Measurements from ENCODE around the gene PPM1M.

GRCh38 chr3:52227117-52227516 lies 18.4 kb upstream of the PPM1M start:
- no peak for TF ChIP-seq CTCF (IDR thresholded peaks at IDR 0.05)
- no peak for TF ChIP-seq POLR2AphosphoS5 (IDR thresholded peaks at IDR 0.05)
- TF ChIP-seq EP300 (IDR thresholded peaks at IDR 0.05), result no peak
- TF ChIP-seq POLR2A (IDR thresholded peaks at IDR 0.05), result no peak

Measured in stomach (tissue), 4 donors.